GM21528 (cell line): ENCODE data around the gene LIMS1.
A peak's percentile ranks its signal among the peaks of the same experiment; 100 is the strongest.
"Not testable (repeated sequence)": the region's sequence is repeated elsewhere in the genome, so short reads cannot be mapped to it uniquely, and the experiment has no call there.

Source experiments
- ATAC-seq: cut with Tn5 transposase; IDR thresholded peaks from one replicate; pipeline ENCODE4 v1.9.1; 2021; ENCODE audit warnings: mild to moderate bottlenecking, moderate library complexity; ENCODE audit not compliant: unreplicated experiment, low FRiP score

The LIMS1 gene

GRCh38 chr2:108655270-108655669 is 121.0 kb downstream of the LIMS1 start:
- ATAC-seq, result not testable (repeated sequence)

GRCh38 chr2:108656282-108656681 is 122.0 kb downstream of the LIMS1 start:
- not testable (repeated sequence) for ATAC-seq

GRCh38 chr2:108657517-108657916 is 123.2 kb downstream of the LIMS1 start:
- ATAC-seq, result not testable (repeated sequence)

GRCh38 chr2:108658553-108658952 is 124.3 kb downstream of the LIMS1 start:
- ATAC-seq, result not testable (repeated sequence)

DNA sequence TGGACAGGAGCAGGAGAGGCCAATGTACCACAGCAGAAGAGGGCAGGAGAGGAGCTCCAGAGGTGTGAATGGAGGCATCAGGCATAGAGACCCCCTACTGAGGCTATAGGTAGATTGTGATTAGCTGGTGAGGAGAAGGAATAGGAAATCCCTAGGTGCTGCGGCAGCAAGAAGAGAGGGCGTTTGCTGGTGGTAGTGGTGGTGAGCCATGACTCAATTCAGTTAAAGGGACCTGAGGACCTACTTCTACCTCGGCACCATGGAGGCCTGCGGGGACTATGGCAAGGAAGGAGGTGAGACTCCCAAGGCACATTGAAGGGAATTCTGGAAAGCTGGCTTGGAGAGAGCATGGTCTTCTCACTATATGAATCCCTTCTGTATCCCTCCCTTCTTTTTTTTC is 127.2 kb downstream of the LIMS1 start:
- not testable (repeated sequence) for ATAC-seq

- ATAC-seq, result peak; percentile 93
Measured at GRCh38 chr2:108662207-108662612, 127.9 kb downstream of the LIMS1 start.

- not testable (repeated sequence) for ATAC-seq
Measured at GRCh38 chr2:108663346-108663745, 129.1 kb downstream of the LIMS1 start.

- not testable (repeated sequence) for ATAC-seq
Measured at GRCh38 chr2:108664089-108664488, 129.8 kb downstream of the LIMS1 start.

GRCh38 chr2:108664979-108665378 is 130.7 kb downstream of the LIMS1 start:
- ATAC-seq, result not testable (repeated sequence)

GRCh38 chr2:108665975-108666374 is 131.7 kb downstream of the LIMS1 start:
- not testable (repeated sequence) for ATAC-seq

DNA sequence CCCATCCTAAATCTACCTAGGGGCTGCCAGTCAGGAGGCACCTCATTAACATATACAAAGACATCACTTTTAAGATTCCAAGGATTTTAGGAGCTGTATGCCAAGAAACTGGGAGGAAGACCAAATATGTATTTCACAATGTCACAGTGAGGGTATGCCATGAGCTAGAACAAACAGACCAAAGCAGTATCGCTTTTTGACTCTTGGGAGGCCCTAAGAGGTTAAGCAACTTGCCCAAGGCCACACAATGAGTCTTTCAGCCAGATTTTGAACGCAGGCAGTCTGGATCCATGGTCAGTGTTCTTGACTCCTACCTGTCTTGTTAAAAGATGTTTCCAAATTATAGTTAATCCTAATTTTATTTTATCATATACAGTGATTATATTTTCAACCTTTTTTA is 132.9 kb downstream of the LIMS1 start:
- ATAC-seq, result not testable (repeated sequence)

DNA sequence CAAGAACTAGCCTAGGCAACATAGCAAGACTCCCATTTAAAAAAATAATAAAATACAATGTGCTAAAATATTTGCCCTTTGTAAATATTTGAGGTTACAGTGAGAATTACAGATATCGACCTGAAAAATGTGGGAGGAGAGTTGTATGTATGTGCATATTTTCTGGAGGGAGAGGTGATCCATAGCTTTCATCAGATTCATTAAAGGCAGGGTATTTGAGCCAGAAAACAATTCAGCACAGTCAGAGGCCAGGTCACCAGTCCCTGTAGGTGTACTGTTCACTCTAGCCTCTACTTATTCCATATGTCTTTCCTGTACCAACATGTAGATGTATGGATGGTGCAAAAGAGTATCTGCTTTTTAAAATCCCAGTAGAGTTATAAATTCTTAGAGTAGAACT is 136.0 kb downstream of the LIMS1 start:
- not testable (repeated sequence) for ATAC-seq

DNA sequence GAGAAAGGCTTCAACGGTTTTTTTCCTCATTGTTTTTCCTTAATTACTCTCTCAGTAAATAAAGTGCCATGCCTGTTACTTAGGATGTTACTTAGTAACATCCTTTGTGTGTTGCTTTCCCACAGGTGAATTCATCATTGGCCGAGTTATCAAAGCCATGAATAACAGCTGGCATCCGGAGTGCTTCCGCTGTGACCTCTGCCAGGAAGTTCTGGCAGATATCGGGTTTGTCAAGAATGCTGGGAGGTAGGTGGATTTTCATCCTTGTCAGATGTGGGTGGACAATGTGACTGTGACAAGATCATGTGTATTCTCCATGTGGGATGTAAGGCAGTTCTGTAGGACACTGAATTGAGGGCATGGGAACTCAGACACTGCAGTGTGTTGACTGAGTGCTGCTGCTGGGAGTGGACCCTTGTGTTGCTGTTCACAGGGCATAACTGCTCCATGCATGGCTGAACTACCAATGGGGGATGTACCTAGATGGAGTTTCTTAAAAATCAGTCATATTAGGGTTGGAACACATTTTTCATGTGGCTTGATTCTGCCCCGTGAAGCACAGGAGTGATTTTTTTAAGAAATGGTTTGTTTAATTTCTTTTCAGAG is 138.0 kb downstream of the LIMS1 start:
- not testable (repeated sequence) for ATAC-seq

DNA sequence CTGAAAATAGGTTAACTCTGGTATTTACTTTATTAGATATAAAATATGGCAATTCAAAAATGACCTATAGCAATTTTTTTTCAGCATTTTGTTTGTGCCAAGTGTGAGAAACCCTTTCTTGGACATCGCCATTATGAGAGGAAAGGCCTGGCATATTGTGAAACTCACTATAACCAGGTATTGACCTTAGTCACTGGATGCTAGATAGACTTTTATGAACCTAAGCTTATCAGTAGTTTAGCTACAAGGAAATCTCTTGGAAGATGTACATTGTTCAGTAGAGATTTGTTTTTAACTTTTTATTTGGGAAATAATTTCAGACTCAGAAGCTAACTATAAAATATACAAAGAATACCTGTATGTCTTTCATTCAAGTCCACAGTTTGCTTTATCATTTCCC is 142.3 kb downstream of the LIMS1 start:
- ATAC-seq, result not testable (repeated sequence)

DNA sequence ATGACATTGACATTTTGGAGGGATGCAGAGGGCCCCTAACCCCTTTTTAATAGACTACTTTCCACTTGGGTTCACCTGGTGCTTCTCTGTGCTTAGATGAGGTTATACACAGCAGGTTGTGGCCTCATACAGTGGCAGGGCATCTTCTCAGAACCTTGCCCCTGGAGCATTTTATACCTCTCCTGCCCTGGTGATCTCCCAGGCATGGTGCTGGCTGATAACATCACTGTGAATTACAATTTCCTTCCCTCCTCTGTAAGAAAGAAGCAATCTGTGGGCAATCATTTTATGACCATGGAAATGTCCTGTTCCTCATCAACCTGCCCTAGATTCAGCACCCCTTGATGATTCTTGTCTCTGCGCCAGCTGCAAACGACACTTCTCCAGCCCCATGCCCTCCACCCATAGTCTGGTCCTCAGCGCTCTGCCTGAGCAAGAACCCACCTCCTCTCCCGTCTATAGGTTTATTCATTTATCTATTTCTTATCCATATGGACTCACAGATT is 143.0 kb downstream of the LIMS1 start:
- not testable (repeated sequence) for ATAC-seq

DNA sequence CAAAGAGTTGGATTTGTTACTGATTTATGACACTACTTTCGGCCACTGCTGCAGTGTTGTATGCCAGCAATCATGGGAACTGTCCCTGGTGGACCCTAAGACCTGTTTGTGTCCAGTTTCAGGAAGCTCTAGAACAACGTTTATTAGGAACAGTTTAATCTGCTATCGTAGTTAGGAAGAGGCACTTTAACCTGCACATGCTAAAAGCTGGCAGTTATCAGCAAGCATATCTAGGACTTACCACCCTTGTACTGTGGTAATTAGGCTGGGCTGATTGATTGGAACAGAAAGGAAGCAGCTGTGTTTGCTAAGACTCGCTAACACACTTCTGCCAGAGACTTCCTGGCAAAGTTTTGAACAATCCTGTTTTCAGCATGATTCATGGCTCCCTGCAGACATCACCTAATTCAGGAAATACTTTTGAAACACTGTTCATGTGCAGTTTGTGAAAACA is 144.0 kb downstream of the LIMS1 start:
- ATAC-seq, result not testable (repeated sequence)

GRCh38 chr2:108680805-108681204 is 146.5 kb downstream of the LIMS1 start:
- ATAC-seq, result not testable (repeated sequence)

- ATAC-seq, result not testable (repeated sequence)
Measured at GRCh38 chr2:108688818-108689756, 154.8 kb downstream of the LIMS1 start.

GRCh38 chr2:108690001-108690400 is 155.7 kb downstream of the LIMS1 start:
- ATAC-seq, result not testable (repeated sequence)

DNA sequence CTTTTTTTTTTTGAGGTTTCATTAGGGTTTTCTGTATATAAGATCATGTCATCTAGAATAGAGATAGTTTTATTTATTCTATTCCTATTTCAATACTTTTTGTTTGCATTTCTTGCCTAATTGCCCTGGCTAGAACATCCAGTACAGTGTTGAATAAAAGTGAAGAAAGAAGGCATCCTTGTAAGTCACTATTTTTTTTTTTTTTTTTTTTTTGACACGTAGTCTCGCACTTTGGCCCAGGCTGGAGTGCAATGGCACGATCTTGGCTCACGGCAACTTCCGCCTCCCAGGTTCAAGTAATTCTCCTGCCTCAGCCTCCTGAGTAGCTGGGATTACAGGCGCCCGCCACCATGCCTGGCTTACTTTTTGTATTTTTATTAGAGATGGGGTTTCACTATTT is 157.2 kb downstream of the LIMS1 start:
- no peak for ATAC-seq

DNA sequence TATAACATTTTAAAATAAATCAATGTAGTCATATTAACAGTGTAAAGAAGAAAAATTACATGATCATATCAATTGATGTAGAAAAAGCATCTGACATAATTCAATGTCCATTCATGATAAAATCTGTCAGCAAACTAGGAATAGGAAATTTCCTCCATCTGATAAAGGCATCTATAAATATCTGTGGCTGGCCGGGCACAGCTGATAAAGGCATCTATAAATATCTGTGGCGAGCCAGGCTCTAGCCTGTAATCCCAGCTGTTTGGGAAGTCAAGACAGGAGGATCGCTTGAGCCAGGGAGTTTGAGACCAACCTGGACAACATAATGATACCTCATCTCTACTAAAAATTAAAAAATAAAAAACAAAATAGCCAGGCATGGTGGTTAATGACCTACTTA is 166.9 kb downstream of the LIMS1 start:
- no peak for ATAC-seq
